GM19035 (cell line): ENCODE results near the gene OCRL.

Experiments used
- ATAC-seq: cut with Tn5 transposase; IDR thresholded peaks from one replicate; pipeline ENCODE4 v1.9.1; 2021; ENCODE audit not compliant: unreplicated experiment

The OCRL gene

DNA sequence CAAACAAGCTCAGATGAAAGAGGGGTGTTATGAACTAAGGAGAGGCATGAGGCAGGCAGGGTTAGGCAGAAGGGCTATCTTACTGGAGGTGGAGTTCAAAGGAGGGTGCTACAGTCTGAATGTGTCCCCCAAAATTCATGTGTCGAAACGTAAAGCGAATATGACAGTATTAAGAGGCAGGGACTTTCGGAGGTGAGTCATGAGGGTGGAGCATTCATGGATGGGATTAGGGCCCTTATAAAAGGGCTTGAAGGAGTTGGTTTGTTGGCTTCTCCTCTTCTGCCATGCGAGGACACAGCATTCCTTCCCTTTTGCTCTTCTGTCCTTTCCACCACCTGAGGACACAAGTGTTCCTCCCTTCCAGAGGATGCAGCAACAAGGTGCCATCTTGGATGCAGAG is 91.8 kb downstream of the OCRL start:
- ATAC-seq = no peak

DNA sequence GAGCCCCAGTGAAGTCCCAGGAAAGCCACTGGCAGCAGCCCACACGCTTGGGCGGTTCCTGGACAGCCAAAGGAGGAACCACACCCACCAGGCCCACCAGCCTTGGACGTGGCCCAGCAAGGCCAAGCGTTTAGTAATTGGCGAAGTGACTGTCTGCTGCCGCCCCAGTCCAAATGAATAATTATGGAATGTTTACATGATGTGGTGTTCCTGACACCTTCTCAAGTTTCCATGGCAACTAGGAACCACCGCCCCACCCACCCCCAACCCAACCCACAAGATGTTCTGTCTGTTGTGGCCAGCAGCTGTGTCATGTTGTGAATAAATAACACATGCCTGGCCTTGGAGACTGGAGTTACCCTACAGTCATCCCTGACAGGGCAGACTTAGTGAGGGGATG is 92.4 kb downstream of the OCRL start:
- no peak for ATAC-seq

DNA sequence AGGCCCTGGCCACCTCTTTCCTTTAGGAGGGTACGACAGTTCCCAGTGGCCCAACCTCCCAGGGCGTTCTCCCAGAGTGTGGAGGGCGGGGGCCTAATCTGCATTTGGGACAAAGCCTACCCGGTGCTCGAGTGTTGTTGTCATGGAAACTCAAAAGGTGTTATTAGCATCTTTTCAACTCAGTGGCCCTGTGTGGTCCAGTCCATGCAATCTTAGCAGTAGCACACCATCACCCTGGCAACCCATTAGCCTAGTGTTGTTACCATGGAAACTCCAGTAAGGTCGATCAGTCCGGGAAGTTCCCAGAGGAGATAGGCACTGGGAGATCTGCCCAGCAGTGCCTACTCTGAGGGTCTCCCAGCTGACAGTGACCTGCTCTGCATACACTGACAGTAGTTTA is 94.5 kb downstream of the OCRL start:
- ATAC-seq = no peak

DNA sequence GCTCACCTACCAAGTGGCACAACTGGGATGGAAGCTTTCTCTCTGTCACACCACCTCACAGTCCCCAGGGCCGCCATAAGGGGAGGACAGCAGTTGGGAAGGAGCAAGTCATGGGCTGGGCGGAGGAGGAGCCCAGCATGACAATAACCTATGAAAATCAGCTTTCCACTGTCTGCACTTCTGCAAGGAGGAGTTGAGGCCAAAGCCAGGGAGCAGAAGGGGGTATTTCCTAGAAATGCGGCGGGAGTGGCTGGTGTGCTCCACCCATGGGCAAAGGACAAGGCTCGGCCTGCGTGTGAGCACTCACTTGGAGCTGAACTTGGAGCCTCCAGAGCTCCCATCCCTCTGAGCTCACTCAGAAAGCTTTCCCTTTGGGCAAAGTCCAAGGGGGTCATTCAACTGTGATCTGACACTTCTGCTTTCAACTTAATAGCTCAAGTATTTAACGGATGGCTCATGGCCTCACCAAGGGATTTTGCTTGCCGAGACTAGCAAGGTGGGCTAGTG is 96.2 kb downstream of the OCRL start:
- no peak for ATAC-seq

DNA sequence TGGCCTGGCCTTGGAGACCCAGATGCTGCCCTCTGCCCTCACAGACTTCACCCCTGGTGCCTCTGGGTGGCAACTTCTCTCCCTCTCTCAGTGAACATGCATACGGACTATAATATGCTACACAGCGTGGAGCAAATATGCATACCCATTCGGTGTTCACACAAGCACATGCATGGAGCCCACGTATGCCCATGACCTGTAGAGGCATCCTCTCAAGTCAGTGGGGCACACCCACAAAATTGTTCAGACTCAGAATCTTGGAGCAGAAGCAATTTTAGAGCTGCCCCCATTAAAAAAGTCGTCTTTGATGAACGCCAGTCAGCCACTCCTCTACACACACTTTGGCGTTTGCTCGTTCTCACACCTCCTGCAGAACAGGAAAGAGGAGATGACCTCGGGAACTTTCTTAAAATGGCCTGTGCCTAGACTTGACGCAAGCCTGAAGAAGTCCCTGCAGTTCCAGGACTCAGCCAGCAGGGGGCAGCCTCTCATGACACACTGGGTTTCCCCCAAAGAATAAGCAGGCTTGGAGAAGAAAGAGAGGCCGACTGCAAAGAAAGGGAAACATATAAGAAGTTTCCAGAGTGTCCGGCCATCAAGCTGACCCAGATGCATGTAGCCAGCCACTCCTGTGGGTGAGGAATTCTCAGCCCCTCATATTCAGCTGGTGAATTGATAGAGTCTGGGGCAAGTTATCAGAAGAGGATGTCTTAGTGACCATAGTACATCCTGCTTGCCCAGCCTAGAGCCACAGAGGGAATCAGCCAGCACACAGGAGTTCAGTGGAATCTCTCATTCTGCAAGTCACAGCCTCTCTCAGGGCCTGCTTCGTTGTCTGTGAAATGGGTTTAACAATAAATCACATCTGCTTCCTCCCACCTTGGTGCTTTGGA is 97.4 kb downstream of the OCRL start:
- ATAC-seq = peak; percentile 76

DNA sequence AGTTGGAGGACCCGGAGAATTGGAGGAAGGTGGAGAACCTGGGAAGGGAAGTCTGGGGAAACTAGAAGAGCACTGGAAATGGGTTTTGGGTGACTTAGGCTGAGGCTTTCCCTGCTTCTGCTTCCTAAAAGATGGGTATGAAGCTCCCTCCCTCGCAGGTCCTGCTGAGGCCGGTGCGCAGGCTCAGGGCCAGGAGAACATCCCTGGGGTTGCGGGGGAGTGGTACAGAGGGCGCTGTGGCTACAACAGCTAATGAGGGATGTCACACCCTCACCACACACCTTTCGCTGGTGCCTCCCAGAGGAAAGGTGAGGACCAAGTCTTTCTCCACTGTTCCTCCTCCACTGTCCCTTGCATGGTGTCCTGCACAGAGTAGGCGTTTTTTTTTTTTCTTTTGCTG is 98.9 kb downstream of the OCRL start:
- no peak for ATAC-seq

DNA sequence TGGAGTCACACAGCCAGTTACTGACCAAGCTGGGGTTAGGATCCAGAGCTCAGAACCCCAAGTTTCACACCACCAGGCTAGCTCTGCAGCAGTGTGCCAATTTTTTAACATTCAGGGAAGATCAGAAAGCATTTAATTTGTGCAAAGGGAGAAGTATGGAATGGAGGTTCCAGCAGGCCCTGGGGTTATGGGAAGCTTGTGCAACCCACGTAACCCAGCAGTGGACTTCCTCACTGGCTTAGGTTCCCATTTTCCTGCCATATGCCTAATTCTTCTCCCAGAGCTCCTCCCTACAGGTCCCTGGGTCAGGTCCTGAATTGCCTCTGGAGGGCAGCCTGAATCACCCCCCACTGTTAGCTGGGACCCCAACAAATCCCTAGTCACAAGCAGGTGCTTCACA is 100.7 kb downstream of the OCRL start:
- no peak for ATAC-seq

DNA sequence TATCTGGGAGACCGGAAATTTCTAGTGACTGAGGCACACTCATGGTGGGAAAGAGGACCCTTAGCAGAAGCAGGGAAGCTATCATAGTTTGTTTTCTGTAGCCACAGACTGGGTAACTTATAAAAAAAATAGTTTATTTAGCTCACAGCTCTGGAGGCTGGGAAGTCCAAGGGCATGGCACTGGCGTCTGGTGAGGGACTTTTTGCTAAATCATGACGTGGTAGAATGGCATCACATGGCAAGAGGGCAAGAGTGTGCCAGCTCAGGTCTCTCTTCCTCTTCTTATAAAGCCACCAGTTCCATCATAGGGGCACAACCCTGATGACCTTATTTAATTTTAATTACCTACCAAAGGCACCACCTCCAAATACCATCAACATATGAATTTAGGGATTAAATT is 101.4 kb downstream of the OCRL start:
- ATAC-seq = no peak

DNA sequence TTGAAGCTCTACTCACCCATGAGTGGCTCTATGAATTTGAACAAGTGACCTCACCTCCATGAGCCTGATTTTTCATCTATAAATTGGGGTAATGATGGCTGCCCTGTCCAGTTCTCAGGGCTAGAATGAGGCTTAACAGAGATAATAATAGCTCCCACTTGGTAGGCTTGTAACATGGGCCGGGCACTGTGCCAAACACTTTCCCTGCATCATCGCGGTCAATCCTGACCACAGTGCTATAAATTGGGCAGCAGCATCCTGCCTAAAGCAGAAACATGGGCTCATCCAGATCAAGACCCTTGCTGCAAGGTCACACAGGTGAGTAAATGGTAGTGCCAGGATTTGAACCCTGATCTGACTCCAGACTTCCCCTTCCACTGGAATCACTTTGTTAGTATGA is 101.9 kb downstream of the OCRL start:
- no peak for ATAC-seq
